HG03571 (cell line): ENCODE data around the gene CREB5.
"Not testable (repeated sequence)": the region's sequence is repeated elsewhere in the genome, so short reads cannot be mapped to it uniquely, and the experiment has no call there.

Experiments used
- ATAC-seq: cut with Tn5 transposase; IDR thresholded peaks from one replicate; pipeline ENCODE4 v1.9.1; 2021; ENCODE audit not compliant: unreplicated experiment

The CREB5 gene, protein sequence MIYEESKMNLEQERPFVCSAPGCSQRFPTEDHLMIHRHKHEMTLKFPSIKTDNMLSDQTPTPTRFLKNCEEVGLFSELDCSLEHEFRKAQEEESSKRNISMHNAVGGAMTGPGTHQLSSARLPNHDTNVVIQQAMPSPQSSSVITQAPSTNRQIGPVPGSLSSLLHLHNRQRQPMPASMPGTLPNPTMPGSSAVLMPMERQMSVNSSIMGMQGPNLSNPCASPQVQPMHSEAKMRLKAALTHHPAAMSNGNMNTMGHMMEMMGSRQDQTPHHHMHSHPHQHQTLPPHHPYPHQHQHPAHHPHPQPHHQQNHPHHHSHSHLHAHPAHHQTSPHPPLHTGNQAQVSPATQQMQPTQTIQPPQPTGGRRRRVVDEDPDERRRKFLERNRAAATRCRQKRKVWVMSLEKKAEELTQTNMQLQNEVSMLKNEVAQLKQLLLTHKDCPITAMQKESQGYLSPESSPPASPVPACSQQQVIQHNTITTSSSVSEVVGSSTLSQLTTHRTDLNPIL

DNA sequence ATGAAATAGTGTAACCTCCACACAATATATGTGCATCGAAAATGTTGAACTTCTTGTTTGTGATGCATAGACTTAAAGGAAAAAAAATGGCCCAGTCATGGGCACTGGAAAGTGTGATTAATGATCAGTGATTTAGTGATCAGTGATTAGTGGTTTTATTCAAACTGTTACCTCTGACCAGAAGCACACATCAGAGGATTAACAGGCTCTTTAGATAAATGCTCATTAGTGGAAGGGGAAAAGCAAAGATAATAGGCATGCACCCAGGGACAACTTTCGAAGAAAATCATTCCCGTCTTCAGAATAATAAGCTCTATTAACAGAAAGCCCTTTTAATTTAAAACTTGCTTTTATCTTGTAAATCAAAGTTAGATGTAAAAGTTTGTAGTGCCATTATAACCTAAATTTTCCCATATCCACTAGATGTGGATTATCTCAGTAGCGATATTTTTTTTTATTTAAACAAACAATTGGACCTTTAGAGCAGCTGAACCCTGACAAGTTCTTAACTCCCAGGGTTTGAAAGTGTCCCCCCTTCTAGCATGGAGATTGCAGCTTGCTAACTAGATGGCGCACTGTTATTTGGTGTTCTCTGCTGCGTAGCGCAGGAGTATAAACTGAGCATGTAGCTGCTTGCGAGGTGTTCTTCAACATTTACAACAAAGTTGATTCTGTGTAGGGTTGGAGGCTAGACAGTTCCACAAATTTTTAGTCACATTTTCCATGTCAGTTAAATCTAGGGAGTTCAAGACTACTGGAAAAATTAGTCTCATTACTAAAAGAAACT lies at the start of gene CREB5:
CREB5 (plus strand) TSS at position 643 of the 787 bp plus-strand sequence. CDS start 397 bp downstream, outside the sequence.
- ATAC-seq = no peak

DNA sequence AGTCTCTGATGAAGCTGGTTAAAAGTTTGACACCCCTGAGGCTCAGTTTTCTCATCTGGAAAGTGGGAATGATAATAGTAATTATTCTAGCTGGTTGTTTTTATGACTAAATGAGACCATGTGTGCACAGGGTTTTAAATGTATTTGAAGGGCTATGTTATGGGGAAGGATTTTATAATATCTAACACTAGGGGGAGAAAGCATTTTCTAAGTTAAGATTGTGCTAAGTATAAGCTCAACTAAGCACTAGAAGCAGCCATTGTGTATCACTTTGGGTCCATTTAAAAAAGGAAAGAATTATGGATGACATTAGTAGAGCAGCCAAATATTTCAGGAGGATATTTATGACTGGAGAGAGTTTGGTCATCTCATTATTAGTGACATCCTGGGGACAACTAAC lies 49.5 kb upstream of the CREB5 start:
- ATAC-seq = no peak

DNA sequence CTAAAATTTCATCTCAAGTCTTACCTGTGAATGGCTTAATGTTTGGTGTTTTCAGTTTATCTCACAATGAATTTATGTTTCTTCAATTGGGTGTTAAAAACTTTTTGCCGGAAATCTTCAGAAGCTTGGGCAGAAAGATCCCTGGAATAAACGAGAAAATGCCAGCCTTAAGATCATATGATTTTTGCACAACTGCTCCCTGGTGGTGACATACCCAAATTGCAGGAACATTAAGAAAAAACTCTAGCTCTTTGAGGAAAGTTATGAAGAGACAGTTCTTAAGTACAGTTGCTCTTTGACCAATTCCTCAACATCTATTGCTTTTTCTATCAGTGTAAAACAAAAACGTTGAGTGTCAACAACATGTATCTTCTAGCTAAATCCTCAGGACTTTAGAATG lies 48.2 kb upstream of the CREB5 start:
- no peak for ATAC-seq

DNA sequence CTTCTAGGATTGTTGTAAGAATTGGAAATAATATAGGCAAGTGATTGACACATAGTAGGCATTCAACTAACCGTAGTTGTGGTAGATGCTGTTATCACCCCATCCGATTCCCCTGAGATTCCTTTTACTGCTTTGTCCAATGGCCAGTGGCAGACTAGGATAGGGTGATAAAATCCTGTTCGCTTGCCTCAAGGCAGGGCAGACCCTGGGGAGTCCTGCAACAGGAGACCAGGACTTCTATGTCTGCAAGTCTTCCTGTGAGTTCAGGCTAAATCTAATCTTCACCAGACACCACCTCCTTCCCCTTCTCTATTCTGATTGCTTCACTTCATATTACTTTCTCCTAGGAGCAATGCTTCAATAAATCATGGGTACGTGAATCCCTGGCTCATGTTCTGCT lies 42.8 kb upstream of the CREB5 start:
- no peak for ATAC-seq

DNA sequence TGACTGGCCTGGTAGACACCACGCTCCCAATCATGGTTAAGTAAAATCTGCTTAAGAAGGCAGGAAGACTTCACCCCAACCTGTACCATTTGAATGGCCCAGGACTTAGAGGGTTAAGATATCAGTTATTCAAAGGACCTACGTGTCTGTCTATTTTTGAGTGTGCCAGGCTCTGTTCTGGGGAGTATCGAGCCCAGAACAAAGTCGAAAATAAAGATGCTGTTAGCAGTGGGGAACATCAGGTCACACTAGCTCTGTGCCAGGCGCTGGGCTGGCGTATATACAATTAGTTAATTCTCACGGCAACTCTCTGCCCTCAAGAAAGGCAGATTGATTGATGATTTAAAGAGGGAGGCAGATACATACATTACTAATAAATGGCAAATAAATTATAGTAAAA lies 40.5 kb upstream of the CREB5 start:
- no peak for ATAC-seq

DNA sequence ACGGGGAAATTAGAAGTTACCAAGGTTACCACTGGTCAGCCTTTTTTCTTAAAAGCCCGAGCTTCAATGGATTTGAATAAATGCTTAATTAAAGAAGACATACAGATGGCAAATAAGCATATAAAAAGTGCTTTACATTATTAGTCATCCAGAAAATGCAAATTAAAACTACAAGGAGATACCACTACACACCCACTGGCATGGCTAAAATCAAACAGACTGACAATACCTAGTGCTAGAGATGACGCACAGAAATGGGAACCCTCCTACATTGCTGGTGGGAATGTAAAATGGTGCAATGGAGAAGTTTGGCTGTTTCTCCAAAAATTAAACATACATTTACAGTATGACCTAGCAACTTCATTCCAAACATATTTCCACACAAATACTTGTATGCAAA lies 38.3 kb upstream of the CREB5 start:
- ATAC-seq = no peak

DNA sequence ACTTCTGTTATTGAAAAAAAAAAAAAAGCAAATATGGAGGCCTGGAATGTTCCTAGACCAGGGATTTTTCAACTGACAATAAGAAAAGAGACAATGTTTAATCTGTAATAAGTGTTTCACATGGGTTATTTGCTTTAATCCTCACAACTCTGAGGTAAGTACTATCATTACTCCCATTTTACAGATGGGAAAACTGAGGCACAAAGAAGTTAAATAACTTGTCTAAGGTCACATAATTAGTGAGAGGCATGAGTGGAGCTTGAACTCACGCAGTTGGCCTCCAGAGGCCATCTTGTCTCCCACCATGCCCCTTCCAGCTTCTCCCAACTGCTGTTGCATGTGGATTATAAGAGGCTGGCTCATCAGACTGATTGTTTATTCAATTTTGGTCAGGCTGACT lies 36.6 kb upstream of the CREB5 start:
- no peak for ATAC-seq

DNA sequence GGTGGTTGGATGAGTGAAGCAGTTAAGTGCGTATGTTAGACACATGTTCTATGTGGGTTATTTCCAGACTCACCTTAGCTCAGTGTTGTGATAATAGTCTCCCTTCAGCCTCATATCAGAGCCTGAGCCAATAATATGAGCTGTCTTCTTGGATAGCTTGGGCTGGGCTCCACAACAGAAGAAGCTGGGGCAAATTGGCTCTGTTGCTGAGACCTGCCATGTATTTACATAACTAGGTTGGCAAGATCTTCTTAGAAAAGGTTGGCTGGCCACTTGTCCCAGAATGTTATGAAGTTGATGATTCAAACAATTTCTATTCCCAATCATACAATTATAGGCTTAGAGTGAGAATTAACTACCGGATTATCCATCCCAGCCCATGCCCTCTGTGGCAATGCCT lies 35.7 kb upstream of the CREB5 start:
- ATAC-seq = no peak

DNA sequence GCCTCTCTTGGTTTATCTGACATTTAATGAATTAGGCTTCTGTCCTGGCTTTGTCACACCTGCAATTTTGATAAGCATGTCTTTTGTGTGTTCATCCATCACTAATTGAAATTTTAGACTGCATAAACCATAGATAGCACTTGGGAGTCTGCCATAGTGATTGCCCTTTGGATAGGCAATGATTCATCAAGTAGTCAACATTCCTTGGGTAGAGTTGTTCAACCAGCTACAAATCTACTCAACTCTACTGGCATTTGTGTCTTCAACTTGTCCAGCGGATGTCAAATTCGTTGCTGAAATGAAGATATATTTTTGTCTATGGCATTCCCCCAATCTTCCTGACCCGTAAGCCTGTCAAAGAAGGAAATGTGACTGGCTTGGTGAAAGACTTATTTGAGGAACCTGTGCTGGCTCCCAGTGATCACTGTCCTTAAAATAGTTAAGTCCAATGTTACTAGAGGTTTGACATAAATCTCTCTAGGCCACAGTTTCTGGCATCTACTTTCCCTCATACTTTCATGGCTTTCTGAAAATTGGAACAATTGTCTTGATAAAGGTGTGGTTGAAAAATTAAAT lies 33.7 kb upstream of the CREB5 start:
- ATAC-seq = no peak

DNA sequence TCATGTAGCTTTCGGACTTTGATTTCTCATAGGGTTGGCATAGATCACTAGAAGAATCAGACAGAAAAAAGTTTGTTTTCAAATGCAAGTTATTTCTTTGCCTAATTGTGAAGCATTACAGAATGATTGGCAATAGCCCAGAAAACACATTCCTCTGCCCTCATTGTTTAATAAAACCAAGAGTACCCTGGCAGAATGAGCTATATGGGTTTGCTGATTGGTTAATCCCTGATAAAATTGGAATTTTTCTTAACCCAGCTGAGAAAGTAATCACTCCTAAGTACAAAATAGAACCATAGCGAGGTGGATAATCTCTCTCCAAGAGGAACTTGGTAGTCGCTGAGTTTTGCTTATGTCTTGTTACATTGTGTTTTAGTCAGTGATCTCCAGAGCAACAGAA lies 30.9 kb upstream of the CREB5 start:
- no peak for ATAC-seq

DNA sequence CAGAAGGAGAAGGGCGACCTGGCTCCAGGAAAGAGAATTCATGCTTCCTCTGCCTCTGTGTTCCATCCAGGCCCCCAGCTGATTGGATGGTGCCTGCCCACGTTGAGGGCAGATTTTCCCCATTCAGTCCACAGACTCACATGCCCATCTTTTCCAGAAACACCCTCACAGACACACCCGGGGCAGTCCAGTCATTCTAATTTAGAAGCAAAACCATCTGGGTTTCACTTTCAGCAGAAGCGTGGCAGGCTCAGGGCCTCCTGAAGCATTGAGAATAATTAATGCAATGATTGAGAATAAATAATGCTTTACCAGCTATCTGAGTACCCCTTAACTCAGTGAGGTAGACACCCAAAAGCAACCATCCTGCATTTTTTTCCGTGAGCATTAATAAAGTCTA lies 30.2 kb upstream of the CREB5 start:
- ATAC-seq = no peak

DNA sequence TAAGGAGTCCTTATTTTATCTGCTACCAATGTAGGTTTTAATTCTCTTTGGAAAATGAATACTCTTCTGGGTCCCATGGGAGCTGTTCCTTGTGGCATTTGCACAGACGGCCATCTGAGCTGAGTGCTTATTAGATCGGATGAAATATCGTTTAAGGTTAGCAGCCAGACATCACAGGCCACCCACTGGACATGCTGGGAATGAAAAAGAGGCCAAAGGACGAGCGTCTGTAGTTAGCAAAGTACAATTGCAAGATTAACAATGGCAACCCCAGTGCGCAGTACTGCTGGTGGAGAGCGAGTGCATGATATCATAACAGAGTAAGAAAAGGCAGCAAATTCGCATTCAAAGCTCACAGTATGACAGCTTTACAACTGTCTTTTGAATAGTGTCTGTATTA lies 28.3 kb upstream of the CREB5 start:
- ATAC-seq = no peak

DNA sequence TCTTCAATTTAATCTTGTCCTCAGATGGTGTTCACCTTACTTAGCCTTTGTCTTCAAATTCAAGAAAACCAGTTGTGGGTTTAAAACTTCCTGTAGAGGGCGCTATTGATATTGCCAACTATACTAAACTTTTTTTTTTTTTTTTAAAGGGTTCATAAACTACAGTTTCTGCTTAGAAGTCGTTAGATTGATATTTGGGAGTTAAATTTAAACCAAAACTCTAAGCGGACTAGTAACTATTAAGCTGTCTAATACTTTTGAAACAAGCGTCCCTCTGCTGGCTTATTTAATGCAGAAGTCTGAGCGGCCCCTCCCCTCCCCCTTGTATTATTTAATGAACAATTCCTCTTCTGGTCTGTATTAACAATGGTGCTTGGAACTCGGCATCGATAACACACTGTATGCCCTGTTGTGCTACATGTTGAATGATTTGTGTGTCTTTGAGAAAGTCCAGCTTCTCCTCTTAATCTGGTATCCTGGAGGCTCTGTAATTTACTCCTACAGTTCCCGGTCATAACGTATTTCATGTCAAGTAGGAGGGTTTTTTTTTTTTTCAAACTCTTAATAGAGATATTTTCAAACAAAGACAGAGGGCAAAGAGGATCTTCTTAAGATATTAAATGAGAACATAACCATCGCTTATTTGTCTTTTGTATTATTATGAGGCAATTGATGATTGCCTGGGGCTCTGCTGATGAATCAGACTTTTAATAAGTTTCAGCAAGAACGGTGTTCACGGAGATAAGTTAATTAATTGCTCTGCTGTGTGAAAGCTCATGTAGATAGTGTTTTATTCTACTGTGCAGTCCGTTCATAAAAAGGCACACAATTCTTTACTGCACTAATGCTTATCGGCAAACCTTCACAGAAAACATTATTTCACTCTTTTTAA lies 22.6 kb upstream of the CREB5 start:
- ATAC-seq = no peak

DNA sequence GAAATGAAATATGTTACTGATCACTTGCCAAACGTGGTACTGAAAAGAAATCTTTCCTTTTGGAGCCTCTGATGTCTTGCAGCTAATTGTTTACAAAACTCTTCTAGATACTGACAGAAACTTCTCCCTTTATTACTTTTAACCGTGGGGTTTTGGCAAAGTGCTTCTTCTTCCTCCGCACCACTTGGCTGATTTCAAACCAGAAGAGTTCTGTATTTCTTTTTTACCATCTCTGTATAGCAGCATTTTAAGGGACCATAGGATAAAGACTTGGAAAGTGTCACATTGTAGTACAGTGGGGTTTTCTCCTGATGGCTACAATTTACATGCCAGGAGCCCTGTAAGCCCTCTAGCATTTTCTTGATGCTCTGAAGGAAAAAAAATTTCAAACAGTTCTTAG lies 21.9 kb upstream of the CREB5 start:
- no peak for ATAC-seq

DNA sequence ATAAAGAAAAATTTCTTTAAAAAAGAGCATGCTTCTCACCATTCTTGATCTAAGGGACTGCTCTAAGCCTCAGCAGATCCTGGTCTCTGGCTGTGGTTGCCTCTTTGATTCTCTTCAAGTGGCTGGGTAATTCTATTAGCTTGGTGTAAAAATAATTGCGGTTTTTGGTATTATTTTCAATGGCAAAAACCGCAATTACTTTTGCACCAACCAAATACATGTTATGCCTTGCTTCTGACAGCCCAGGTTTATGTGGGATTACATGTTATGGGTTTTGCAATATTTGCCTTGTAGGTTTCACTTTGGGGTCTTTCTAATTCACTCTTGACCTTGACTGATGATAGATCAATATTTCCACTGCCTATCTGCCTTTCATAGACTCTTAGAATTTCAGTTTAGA lies 20.0 kb upstream of the CREB5 start:
- ATAC-seq = no peak

DNA sequence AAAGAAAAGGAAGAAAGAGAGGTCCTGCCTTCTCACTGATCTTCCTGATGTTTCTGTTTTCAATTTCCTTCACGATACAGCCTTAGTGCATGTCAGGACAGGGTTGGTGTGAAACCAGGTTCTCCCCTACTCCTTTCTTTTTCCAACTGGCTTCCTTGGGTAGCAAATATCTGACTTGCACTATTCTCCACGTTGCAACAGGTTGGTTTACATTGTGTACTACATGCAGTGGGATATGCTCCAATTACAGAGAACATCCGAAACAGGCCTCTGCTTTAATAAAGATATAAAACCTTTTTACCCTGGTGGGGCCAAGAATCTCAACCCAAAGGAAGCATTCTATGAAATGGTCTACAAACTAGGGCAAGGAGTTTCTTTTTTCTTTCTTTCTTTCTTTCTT lies 16.9 kb upstream of the CREB5 start:
- no peak for ATAC-seq

DNA sequence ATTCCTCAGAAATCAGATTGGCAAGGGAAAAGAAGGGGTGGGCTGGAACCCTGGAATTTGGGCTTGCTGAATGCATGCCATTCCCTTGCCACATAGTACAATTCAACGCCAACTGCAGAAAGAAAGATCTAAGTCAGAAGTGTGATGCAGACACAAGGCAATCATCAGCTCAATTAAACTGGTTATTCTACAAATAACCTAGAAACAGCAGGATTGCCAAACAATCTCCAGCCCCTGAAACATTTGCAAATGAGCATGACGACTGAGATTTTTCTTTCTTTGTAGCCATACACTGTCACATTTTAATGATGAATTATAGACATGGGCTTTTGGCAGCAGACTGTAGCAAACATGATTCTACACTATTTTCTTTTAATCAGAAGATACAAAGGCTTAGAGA lies 16.5 kb upstream of the CREB5 start:
- no peak for ATAC-seq

DNA sequence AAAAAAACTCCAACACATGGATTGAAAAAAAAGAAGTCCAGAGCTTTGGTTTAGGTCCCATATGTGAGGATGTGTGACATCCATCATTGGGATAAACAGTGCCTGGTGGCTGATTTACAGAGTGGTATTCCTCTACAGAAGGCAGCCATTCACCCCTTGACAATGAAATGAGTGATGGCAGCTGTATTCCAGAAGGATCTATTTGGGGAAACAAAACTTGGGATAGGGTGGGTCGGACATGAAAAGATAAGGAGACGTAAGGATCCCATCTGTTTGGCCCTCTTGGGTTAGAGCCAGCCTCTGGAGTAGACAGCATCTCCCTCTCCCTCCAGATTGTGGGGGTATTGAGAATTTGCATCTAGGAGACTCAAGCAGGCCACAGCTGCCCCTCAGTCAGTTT lies 15.2 kb upstream of the CREB5 start:
- ATAC-seq = no peak

DNA sequence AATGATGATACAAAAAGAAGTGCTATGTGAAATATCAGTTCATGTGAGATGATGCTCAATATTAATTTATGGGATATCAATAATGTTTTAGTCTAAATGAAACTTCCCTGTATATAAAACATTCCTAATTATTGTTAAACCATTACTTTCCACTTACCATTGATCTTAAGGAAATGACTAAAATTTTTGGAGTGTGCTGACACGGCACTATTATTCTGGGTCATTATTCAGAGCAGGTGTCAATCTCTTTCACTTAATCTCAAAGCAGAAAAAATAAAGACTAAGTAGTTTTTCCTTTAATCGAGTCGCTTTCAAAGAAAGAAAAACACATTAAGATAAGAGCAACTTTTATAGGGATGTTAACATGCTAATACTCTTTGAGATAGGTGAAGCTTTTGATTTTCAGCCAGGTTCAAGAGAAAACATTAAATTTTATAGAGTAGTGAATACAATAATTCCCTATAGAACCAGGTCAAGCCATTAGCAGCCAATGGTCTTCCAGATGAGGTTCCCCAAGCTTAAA lies 11.4 kb upstream of the CREB5 start:
- ATAC-seq = no peak

DNA sequence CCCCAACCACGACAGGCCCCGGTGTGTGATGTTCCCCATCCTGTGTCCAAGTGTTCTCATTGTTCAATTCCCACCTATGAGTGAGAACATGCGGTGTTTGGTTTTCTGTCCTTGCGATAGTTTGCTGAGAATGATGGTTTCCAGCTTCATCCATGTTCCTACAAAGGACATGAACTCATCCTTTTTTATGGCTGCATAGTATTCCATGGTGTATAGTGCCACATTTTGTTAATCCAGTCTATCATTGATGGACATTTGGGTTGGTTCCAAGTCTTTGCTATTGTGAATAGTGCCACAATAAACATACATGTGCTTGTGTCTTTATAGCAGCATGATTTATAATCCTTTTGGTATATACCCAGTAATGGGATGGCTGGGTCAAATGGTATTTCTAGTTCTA lies 10.8 kb upstream of the CREB5 start:
- not testable (repeated sequence) for ATAC-seq

DNA sequence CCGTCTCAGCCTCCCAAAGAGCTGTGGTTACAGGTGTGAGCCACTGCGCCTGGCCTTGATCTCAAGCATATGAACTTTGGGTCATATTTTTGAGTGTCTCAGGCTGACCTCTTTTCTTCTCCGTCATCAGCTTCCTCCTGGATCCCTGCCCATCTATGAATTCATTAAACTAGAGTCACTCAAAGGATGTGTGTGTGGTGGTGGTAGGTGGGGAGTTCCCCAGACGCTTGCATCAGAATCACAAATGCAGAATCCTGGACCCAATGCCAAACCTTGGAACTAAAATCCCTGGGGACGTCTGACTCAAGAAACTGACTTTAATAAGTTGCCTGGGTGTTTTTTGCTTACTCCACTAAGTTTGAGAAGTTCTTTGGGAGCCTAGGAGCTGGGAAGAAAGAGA lies 6.7 kb upstream of the CREB5 start:
- no peak for ATAC-seq
